GM10266 (cell line): Measurements from ENCODE around the gene ERC2.

Experiments used
- DNase-seq: peaks from one replicate; pipeline ENCODE4 v3.0.0; 2012; ENCODE audit errors: extremely low spot score
- TF ChIP-seq, protein P1 (sequence below): IDR thresholded peaks from 2 replicates; pipeline ENCODE4 v1.5.1; 2012; ENCODE audit warnings: mild to moderate bottlenecking, low read depth; ENCODE audit not compliant: control insufficient read depth, insufficient read depth; ENCODE audit errors: missing control alignments

ERC2 gene

DNA sequence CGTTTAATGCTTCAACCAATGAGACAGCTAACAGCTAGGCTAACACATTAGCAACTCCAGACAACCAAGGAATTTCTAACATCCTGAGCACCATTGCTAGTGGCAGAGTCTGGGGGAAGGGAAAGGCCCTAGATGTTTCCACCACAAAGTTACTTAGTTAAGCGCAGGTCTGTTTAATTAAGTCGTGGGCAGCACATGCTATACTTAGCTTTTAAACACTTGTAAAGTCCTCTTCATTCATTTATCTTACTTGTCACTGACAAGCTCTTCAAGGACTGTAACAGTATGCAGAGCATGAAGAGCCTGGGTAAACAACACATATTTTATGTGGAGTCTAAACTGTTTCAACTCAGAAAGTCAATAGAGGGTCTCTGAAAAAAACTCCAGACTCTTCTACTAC, 760.0 kb downstream of the ERC2 start:
- TF ChIP-seq, protein P1, sequence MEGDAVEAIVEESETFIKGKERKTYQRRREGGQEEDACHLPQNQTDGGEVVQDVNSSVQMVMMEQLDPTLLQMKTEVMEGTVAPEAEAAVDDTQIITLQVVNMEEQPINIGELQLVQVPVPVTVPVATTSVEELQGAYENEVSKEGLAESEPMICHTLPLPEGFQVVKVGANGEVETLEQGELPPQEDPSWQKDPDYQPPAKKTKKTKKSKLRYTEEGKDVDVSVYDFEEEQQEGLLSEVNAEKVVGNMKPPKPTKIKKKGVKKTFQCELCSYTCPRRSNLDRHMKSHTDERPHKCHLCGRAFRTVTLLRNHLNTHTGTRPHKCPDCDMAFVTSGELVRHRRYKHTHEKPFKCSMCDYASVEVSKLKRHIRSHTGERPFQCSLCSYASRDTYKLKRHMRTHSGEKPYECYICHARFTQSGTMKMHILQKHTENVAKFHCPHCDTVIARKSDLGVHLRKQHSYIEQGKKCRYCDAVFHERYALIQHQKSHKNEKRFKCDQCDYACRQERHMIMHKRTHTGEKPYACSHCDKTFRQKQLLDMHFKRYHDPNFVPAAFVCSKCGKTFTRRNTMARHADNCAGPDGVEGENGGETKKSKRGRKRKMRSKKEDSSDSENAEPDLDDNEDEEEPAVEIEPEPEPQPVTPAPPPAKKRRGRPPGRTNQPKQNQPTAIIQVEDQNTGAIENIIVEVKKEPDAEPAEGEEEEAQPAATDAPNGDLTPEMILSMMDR, result no peak

DNA sequence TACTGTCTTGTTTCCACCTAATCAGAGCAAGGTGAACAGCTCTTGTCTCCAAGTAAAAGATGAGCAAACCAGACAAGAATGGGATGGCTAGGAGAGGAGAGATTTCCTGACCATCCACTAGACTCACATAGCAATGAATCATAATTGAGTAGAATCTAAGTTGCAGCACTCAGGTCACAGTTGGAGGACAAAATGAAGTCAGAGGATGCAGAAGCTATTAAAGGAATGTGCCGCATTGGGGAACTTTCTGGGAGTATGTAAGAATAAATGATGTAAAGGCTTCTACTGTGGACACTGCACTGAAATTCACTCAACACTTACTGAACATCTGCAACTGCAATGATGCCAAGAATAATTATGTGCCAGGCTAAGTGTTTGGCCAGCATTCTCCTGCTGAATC, 763.7 kb downstream of the ERC2 start:
- TF ChIP-seq, protein P1, result no peak
- no peak for DNase-seq

More for the DNA sequence above, 760.0 kb downstream of the ERC2 start:
- DNase-seq, result no peak

DNA sequence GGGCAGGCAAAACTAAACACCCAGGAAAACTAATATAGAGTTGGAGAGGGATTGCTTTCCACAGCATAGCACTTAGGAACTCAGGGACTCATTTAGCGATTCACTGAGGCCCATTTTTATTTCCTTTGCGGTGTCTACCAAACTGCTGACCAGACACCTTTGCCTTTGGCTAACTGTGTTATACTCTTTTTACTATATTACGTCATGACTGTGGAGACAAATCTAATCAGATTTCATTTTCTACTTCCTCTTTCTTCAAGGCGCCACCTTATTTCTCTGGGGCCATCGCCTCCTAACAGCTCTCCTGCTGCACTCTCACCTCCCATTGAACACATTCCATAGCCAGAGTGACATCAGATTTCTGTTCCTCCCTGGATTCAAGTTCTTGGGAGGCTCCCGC, 765.4 kb downstream of the ERC2 start:
- TF ChIP-seq, protein P1, result no peak
- DNase-seq, result no peak

GRCh38 chr3:55701997-55702396, 766.3 kb downstream of the ERC2 start:
- TF ChIP-seq, protein P1, result no peak
- DNase-seq, result no peak

GRCh38 chr3:55698831-55699230, 769.4 kb downstream of the ERC2 start:
- no peak for DNase-seq
- TF ChIP-seq, protein P1, result no peak

GRCh38 chr3:55697177-55697865, 770.9 kb downstream of the ERC2 start:
- DNase-seq, result no peak
- TF ChIP-seq, protein P1, result no peak

- TF ChIP-seq, protein P1, result no peak
- no peak for DNase-seq
Observed at GRCh38 chr3:55692957-55693558, 775.2 kb downstream of the ERC2 start.
